ENCODE data around the gene ZBTB44. TPM values are rescaled to one million over a fixed set of nuclear protein-coding genes. Genes with fewer than 3 reads are reported as not detected.
"Not testable (repeated sequence)": the region's sequence is repeated elsewhere in the genome, so short reads cannot be mapped to it uniquely, and the experiment has no call there.

ZBTB44 gene
- total RNA-seq, 2 donors from 2014 or later, result 26.1 to 35.5 TPM

GRCh38 chr11:130198964-130199363 is 115.8 kb downstream of the ZBTB44 start:
- no peaks in the 10 kb centered on the region for H3K4me1 ChIP-seq
- no peak overlapping the region for H3K9ac ChIP-seq (ENCODE audit: low read depth in 2 of 2, low read length in 2 of 2)
- no peaks in the 10 kb centered on the region for H3K27me3 ChIP-seq
- H3K4me3 ChIP-seq, result no peak overlapping the region
- no peak for TF ChIP-seq CTCF (IDR thresholded peaks at IDR 0.05)
- no peak overlapping the region for H3K27ac ChIP-seq
- no peak for DNase-seq
- intact Hi-C loops (cut with DNase I), result no loop called here
- H3K36me3 ChIP-seq, result peaks cover 9% of the 10 kb centered on the region
- no peaks in the 10 kb centered on the region for H3K9me3 ChIP-seq

- peaks cover 9% of the 10 kb centered on the region for H3K36me3 ChIP-seq
- H3K4me1 ChIP-seq, result no peaks in the 10 kb centered on the region
- no peak overlapping the region for H3K27ac ChIP-seq
- TF ChIP-seq CTCF (IDR thresholded peaks at IDR 0.05), result no peak
- no peaks in the 10 kb centered on the region for H3K9me3 ChIP-seq
- no peak overlapping the region for H3K4me3 ChIP-seq
- H3K9ac ChIP-seq (ENCODE audit: low read depth in 2 of 2, low read length in 2 of 2), result no peak overlapping the region
- intact Hi-C loops (cut with DNase I), result no loop called here
- H3K27me3 ChIP-seq, result no peaks in the 10 kb centered on the region
- no peak for DNase-seq
Observed at GRCh38 chr11:130198292-130198691, 116.4 kb downstream of the ZBTB44 start.

- Histone ChIP-seq H3K9me3 (no peaks in the 10 kb centered on the region), H3K4me3 (no peak overlapping the region), H3K27ac (no peak overlapping the region), H3K36me3 (peaks cover 9% of the 10 kb centered on the region), H3K4me1 (no peaks in the 10 kb centered on the region), H3K9ac (ENCODE audit: low read depth in 2 of 2, low read length in 2 of 2) (no peak overlapping the region), H3K27me3 (no peaks in the 10 kb centered on the region)
- DNase-seq, result no peak
- intact Hi-C loops (cut with DNase I), result no loop called here
- no peak for TF ChIP-seq CTCF (IDR thresholded peaks at IDR 0.05)
Observed at GRCh38 chr11:130197386-130198035, 117.2 kb downstream of the ZBTB44 start.

GRCh38 chr11:130194241-130195023 is 120.3 kb downstream of the ZBTB44 start:
- Histone ChIP-seq H3K9me3 (no peaks in the 10 kb centered on the region), H3K4me3 (no peak overlapping the region), H3K27ac (no peak overlapping the region), H3K9ac (ENCODE audit: low read depth in 2 of 2, low read length in 2 of 2) (no peak overlapping the region), H3K4me1 (peaks cover 8% of the 10 kb centered on the region), H3K36me3 (no peaks in the 10 kb centered on the region), H3K27me3 (no peaks in the 10 kb centered on the region)
- TF ChIP-seq CTCF (IDR thresholded peaks at IDR 0.05), result no peak
- intact Hi-C loops (cut with DNase I), result no loop called here
- DNase-seq, result no peak

GRCh38 chr11:130193551-130193950 is 121.2 kb downstream of the ZBTB44 start:
- H3K36me3 ChIP-seq; H3K4me3 ChIP-seq; H3K27me3 ChIP-seq; DNase-seq; H3K4me1 ChIP-seq; H3K9me3 ChIP-seq; intact Hi-C loops (cut with DNase I); H3K9ac ChIP-seq (ENCODE audit: low read depth in 2 of 2, low read length in 2 of 2): not testable (repeated sequence)
- peak overlapping the region; percentile 22 for H3K27ac ChIP-seq

DNA sequence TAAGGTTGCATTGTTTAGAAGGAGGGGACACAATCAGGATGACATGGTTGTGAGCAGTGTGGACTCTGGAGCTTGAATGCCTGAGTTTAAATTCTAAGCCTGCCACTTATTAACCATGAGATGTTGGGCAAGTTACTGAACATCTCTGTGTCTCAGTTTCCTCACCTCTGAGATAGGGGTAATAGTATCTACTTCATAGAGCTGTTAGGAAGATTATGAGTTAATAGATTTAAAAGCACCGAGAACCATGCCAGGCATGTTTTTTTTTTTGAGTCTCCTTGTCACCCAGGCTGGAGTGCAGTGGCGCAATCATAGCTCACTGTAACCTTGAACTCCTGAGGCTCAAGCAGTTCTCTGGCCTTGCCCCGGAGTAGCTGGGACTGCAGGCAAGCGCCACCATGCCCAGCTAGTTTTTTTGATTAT is 121.9 kb downstream of the ZBTB44 start:
- no peak for DNase-seq
- H3K4me1 ChIP-seq, result peaks cover 8% of the 10 kb centered on the region
- H3K36me3 ChIP-seq, result no peaks in the 10 kb centered on the region
- peak overlapping the region in 1 of 2 donors; percentile 14 for H3K9ac ChIP-seq (ENCODE audit: low read depth in 2 of 2, low read length in 2 of 2)
- H3K4me3 ChIP-seq, result no peak overlapping the region
- H3K27ac ChIP-seq, result peak overlapping the region; percentile 22
- H3K27me3 ChIP-seq, result no peaks in the 10 kb centered on the region
- no peaks in the 10 kb centered on the region for H3K9me3 ChIP-seq
- no peak for TF ChIP-seq CTCF (IDR thresholded peaks at IDR 0.05)
- intact Hi-C loops (cut with DNase I), result no loop called here

All from colonic mucosa (tissue), 4 donors.